NCI-H526 treated with DMSO at 0.1 percent for 48 hours (cell line): ENCODE results near the gene ITGAE.
"Not testable (repeated sequence)": the region's sequence is repeated elsewhere in the genome, so short reads cannot be mapped to it uniquely, and the experiment has no call there.

Source experiments
- DNase-seq: peaks from one replicate; lab custom pipeline; 2025; lab: John Stamatoyannopoulos, UW

The ITGAE gene

GRCh38 chr17:3759597-3760216 lies 41.3 kb downstream of the ITGAE start:
- no peak for DNase-seq

DNA sequence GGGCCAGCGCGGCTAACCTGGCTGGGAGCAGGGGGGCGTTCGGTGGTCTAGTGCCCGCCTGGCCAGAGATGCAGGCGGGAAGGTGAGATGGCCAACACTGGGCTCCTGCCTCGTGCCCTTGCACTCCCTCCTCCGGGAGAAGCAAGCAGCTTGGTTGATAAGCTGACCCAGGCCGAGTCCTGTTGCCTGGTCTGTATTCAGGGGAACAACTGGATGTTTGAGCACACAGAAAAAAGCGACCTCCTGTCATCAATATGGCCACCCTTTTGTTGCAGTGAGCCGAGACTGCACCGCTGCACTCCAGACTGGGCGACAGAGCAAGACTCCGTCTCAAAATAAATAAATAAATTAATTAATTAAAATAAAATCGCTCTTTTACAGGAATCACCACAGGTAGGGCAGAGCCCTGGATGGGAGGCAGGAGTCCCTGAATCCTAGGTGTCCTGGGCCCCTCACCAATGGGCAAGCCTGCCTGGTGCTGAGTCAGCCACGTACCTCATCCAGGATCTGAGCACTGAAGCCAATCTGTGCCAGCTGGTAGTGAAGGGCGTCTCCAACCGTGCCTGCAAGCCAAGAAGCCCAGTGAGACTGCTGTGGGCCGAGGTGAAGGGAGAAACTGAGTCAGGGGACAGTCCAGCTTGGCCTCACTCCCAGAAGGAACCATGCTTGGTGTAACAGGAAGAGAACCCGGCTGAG lies 45.5 kb downstream of the ITGAE start:
- no peak for DNase-seq

GRCh38 chr17:3754458-3755334 lies 46.3 kb downstream of the ITGAE start:
- DNase-seq: peak; percentile 86

GRCh38 chr17:3754066-3754457 lies 46.9 kb downstream of the ITGAE start:
- no peak for DNase-seq

DNA sequence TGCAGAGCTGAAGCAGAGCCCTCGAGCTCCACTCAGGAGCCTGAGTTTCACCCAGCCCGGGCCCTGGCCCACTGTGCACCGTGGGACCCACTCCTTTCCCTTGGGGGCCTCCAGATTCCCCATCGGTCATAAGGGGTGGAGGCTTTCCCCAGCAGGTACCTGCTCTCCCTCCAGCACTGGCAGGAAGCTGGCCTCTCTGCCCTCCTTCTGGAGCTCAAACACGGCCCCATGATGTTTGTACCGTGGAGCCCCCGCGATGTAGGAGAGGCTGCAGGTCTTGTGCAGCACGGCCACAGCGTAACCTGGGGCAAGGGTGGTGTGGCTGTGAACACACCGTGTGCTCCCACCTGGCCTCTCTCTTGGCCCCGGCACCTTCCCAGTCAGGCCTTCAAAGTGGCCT lies 47.4 kb downstream of the ITGAE start:
- no peak for DNase-seq

- no peak for DNase-seq
Measured at GRCh38 chr17:3751836-3752235, 49.2 kb downstream of the ITGAE start.

DNA sequence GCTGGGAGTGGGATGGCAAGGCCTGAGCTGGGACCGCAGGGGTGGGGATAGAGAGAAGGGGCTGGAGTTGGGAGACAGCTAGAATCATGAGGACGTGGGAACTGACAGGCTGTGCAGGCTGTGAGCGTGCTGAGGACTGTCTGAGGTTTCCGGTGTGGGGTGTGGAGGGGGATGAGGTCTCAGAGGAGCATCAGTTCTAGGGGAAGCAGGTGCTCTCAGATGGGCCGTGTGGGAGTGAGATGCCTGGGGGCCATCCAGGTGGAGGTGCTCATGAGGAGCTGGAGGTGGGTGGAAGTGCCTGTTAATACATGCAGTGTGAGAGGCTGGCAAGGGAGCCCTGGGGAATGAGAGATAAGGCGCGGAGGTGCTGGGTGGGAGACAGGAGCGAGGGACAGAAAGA lies 50.1 kb downstream of the ITGAE start:
- no peak for DNase-seq

GRCh38 chr17:3750296-3750695 lies 50.7 kb downstream of the ITGAE start:
- no peak for DNase-seq

DNA sequence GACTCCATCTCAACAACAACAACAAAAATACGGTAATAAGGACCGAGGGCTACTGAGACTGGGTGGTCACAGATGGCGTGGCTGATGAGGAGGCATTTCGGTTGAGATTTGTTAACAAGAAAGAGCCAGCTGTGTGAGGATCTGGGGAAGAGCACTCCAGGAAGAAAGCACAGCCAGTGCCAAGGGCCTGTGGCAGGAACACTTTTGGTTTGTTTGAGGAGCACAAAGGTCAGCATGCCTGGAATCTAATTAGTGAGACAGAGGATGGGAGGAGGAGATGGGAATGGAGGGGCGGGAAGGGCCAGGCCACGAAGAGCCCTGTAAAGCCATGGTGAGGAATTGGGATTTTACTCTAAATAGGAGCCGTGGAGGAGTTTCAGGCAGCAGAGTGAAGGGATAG lies 52.4 kb downstream of the ITGAE start:
- DNase-seq: no peak

- no peak for DNase-seq
Measured at GRCh38 chr17:3747805-3748204, 53.2 kb downstream of the ITGAE start.

- no peak for DNase-seq
Measured at GRCh38 chr17:3745071-3745470, 55.9 kb downstream of the ITGAE start.

GRCh38 chr17:3744014-3744413 lies 57.0 kb downstream of the ITGAE start:
- DNase-seq: no peak

GRCh38 chr17:3740611-3741073 lies 60.3 kb downstream of the ITGAE start:
- no peak for DNase-seq

- no peak for DNase-seq
Measured at GRCh38 chr17:3739422-3740124, 61.4 kb downstream of the ITGAE start.

GRCh38 chr17:3738562-3739295 lies 62.3 kb downstream of the ITGAE start:
- no peak for DNase-seq

DNA sequence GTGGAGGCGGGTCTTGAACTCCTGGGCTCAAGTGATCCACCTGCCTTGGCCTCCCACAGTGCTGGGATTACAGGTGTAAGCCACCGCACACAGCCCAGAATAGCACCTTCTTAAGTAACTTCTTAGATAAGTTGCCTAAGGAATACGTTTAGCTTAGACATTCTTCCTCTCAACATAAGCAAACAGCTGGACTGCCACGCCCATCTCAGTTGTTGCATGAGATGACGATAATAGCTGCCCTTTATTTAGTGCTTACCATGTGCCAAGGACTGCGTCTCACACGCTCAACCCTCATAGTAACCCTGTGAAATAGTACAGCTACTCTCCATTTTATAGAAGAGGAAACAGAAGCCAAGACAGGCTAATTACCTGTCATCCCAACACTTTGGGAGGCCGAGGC lies 65.5 kb downstream of the ITGAE start:
- no peak for DNase-seq

GRCh38 chr17:3734911-3735276 lies 66.1 kb downstream of the ITGAE start:
- DNase-seq: not testable (repeated sequence)

GRCh38 chr17:3732210-3732621 lies 68.8 kb downstream of the ITGAE start:
- DNase-seq: no peak

- DNase-seq: no peak
Measured at GRCh38 chr17:3730881-3731429, 70.0 kb downstream of the ITGAE start.

- no peak for DNase-seq
Measured at GRCh38 chr17:3729881-3730280, 71.1 kb downstream of the ITGAE start.

- DNase-seq: not testable (repeated sequence)
Measured at GRCh38 chr17:3728099-3728498, 72.9 kb downstream of the ITGAE start.
